GM21515 (cell line): ENCODE results near the gene KRT222.

ENCODE experiments used
- ATAC-seq: cut with Tn5 transposase; IDR thresholded peaks from one replicate; pipeline ENCODE4 v1.9.1; 2021; ENCODE audit not compliant: unreplicated experiment

The KRT222 gene

DNA sequence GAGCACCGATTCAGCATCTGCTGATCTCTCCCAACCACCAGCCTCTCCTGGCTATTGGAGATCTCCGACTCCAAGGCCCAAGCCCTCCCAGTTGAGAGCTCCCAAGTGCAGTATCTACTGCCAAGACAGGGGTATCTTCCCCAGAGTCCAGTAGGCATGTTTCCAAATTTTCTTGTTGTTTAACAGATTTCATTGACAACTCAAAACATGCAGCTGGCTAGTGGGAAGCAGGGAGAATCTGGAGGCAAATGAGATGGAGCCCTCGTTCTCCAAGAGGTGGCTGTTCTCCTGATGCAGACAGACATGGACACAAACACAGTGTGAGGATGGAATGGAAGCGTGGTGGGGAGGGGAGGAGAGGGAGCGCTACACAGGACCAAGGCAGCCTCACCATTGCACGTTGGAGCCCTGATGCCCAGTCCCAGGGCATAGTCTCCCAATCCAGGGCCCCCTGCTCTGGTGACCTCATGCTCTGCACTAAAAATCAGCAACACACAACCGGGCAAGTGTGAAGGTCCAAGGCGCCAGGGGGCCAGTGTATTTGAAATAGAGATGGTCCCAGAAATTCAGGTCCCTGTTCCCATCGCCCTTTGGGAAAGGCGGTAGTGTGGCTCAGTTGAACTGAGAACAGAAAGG is 49.0 kb downstream of the KRT222 start:
- no peak for ATAC-seq

DNA sequence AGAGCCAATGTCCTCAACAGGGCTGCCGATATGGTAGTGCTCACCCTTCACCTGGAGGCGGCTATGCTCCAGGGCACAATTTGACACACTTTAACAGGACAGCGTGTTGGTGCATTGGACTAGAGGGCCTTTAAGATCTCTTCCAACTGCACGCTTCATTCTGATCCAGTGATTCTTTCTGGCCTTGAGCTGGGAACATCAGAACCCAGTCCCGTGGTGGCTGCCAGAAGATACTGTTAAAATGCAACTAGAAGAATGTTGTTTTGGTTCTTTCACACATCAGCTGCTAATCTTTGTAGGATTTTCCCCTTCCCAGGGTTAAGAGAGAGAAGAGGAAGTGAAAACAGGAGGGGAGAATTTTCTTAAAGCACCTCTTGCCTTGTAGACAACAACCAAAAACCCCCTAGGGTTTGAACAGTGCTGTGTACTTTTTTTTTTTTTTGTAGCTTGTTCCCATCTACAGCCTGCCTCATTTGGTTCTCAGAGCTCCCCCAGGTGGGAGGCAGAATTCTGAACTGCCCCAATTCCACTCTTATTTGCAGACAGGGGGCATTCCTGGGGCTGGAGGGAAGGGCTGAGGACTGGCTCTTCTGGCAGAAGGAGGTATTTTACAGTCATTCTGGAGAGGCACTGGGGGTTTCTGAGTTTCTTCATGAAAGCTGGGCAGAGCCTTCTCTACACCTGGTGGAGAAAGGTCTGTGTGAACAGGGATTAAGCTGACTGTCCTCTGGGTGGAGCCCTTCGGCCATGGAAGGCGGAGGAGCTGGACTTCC is 49.7 kb downstream of the KRT222 start:
- ATAC-seq = peak; percentile 52

DNA sequence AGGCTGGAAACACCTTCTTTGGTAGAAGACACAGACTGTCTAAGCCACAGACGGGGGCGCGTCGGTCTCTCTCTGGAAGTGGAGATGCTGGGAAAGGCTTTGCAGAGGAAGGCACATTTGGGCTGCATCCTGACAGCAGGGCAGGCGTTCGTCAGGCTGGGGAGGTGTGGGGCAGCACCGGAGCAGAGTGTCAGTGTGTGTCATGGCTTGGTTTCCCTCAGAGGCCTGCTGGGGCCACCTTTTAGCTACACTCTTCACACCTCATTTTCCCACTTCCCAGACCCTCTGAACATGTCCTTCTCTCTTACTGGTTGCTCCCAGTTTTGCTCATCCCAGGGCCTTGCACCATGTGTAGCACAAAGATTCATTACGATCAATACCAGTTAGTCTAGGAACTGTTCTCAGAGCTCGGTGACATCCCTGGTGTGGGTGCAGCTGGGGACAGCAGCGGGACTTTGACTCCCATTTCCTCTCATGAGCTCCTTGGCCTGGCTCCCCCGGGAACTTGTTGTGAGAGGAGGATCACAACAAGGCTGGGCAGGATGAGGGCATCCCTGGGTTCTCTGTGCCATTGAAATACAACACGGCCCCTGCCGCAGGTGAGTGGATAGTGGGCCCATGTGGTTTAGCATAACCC is 50.4 kb downstream of the KRT222 start:
- ATAC-seq = no peak

DNA sequence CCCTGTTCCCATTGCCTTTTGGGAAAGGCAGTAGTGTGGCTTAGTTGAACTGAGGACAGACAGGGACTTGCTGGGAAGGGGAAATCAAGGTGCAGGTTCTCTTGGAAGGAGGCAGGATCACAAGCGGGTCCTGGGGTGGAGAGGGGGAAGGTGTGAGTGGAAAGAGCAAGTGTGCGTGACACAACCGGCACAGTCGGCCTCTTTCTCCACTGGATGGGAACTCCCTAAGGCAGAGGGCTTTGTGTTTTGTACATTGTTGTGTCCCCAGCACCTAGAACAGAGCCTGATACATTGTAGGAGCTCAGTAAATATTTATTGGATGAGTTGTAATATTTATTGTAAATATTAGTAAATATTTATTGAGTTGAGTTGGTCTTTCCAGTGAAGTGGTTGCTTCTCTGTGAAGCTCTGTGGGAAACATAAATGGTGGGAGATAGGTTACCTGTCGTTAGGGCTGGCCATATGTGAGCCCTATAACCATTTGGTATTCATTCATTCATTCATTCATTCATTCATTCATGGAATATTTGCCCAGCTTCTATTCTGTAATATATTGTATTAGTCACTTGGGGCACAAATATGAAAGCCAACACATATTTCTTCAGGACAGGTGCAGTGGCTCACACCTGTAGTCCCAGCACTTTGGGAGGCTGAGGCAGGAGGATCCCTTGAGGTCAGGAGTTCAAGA is 51.4 kb downstream of the KRT222 start:
- ATAC-seq = no peak

DNA sequence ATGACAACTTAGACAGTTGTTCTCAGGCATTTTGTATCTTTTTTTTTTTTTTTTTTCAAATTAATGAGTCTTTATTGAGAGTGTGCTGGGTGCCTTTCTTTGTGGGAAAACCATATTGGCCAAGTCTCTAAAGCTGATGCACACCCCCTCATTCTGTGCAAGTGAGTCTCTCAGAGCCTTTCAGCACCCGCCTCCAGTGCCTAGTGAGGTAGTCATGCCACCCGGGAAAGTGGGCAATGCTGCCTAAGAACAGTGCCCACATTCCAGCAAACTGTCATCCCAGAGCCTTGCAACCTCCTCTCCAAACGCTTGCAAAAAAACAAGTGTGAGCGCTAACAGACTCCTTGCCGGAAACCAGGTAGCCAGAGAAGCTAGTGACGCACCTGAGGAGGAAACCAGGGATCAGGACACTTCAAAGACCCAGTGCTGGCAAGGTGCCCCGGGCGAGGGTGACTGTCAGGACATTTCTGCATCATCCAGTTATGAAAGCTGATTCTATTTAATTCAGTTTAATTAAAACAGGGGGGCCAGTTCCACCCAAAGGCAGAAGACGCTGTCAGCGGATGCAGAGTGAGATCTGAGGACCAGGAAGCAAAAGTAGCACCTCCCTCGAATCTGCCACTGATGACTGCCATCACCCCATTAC is 52.3 kb downstream of the KRT222 start:
- ATAC-seq = no peak

DNA sequence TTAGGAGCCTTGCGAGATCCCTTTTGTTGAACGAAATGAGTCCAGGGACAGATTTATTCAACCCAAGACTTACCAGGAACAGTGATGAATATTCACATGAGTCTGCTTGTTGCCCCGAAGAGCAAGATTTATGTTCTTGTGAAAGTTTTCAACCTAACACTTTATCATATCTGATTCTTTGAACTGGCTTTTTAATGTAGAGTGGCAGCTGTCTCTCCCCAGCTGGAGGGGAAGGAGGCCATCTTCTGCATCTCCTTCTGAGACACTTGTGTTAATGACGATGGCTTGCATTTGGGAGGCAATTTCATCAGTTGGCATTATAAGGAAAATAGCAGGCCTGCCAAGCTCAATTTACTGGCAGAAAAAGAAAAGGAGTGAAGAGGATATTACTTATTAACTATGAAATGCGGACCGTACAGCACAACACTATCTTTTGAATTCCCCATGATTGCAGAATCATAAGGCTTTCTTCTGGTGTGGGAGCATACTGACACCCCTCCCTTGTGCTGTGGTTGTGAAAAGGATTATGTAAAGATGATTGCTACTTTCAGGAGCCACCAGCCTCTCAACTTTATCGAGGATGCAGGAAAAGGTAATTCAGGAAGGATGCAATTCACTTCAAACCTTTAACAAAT is 53.0 kb downstream of the KRT222 start:
- no peak for ATAC-seq

DNA sequence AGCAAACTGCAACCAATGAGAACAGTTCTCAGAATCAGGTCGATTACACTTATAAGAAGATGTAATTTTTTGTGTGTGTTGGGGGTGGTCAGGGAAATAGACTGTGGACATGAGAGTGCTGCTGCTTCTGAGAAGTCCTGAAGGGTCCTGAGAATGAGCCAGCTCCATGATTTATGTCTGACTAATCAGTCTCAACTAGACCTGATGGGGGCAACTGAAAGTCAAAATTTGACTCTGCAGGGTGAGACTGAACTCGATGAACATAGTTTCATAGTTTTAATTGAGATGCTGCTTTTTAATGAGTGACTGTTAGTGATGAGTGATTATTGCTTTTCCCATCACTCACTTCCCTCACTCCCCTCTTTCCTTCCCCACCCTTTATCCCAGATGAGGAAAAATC is 54.6 kb downstream of the KRT222 start:
- ATAC-seq = no peak

DNA sequence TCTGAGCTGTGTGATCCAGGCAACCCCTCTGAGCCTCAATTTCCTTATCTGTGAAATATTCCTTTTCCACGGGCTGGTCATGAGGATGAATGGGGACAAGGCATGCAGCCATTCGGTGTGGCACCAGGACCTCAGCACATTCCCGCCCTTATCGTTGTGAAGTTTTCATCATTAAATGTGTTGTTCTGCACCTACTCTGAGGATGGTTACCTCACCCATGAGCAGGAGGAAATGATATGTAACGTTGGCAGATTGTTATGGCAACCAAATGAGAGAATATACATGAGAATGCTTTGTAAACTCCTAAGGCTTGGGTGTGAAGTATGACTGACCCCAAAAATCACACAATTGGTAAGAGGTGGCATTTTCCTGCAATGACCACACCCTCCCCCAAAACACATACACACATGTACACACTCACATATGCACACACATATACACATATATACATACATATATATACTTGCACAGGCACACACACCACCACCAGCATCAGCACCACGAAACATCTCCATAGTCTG is 56.9 kb downstream of the KRT222 start:
- no peak for ATAC-seq

DNA sequence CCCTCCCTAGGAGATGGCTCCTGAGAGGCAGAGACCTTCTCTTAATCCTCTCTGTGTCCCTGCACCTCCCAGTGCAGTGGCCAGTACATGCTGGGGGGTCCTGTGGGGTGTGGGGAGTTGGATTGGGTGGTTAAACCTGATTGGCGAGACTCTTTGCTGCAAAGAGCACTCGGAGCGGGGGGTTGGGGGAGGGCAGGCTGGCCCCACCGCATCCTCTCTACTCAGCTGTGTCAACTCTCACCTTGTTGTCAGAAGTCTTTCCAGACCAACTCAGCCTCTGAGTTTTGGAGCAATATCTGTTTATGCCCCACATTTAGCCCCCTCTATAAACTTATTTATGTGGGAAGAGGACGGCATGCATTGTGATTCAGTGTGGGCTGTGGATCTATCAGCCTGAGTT is 57.3 kb downstream of the KRT222 start:
- ATAC-seq = no peak

DNA sequence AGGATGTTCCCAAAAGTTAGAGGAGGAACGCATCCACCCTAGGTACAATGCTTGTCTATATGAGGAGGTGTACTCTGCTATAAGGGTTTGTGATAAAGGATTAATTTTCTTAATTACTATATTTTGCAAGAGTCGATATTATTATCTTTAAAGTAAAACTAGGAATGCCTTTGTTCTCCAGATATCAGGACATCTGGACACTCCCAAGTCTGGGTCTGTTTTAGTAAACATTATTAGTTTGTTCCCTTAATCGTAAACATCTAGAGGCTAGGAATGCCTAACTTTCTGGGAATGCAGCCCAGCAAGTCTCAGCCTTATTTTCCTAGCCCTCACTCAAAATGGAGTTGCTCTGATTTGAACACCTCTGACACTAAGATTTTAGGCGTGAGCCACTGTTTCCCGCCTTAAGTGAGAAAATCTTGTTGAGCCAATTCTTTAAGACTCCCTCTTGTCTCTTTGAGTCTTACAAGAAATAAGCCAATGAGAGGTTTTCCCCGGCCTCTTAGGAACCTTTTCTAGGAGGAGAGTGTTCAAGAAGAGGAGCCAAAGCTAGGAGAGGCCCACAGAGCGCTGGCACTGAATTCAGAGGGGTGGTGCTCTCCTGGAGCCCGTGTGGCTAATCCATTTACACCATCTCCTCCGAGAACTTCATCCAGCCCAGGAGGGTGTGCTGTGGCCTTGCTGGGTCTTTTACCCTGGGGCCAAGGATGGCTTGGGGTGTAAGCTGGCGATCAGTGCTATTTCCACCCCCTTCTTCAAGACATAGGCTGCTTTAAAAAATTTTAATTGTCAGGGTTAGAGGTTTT is 58.2 kb downstream of the KRT222 start:
- ATAC-seq = no peak

DNA sequence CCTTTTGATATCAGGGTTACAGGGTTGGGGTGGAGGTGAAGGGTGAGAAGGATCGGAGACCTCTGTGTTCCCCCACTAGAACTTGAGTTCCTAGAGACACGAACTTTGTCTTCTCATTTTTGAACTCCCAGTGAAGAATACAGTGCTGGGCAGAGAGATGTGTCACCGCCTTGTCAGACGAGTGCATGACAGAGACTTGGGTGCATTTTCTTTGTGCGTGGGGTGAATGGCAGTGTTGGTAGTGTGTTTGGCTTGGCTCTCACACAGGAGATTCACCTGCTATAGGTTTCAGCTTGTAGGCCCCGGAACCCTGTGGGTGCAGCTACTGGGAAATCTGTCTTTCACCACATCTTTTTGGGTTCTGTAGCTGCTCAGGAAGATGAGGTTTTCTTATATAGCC is 59.7 kb downstream of the KRT222 start:
- no peak for ATAC-seq
